ENCODE measurements around the gene SBSN.
"Not testable (repeated sequence)": the region's sequence is repeated elsewhere in the genome, so short reads cannot be mapped to it uniquely, and the experiment has no call there.

Gene SBSN

DNA sequence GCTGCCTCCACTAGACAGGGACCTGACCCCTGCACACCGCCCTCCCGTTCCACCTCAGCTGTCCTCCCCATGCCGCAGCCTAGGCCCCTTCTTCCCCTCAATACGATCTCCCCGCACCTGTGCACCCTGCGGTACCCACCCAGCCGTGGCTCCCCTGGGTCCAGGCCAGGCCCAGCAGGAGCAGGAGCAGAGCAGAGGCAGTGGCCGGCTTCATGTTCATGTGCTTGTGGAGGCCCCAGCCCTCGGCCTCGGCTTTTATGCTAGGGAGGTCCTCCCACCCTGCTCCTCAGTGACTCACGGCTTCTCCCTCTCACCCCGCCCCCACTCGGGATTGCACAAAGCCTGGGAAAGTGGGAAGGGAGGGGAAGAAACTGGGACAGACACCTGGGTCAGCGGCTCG is 26.4 kb downstream of the SBSN start:
- no peak for DNase-seq

DNA sequence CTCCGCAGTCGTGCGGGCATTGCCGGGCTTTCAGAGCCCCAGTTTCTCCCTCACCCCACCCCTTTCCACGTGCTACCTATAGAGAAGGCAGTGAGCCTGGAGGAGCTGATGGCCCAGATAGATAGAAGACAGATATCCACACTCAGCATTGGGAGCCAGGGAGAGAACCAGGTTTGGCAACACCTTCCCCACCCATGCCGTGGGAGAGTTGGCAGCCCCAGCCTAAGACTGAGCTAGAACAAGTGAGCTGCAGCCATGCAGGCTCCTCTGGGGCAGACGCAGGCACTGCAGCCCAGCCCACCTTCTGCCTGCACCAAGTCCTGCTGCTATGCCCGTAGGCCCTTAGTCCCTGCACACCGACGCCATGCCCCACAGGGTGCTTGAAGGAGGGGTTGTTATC is 27.5 kb downstream of the SBSN start:
- DNase-seq, result no peak

DNA sequence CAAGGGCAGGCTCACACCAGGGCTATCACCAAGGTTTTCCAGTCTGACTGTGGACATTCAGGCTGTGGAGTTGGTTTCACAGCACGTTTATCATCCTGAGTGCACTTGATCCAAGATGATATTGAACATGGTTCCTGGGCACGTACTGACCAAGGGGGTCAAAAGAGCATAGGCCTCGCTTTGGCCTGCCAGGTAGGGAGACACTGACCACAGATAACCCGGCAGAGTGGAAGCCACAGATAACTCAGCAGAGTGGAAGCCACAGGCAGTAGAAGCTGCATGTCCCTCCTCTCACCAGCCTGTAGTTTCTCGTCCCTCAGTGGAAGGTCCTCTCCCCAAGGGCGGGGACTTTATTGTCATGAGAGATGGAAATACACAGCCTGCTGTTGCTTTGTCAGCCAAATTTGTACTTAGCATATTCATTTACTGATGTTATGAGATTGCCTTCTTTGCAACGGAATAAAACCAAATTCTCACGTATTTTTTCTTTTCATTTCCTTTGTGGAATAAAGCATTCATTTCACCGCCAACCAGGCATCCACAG is 29.1 kb downstream of the SBSN start:
- no peak for DNase-seq

DNA sequence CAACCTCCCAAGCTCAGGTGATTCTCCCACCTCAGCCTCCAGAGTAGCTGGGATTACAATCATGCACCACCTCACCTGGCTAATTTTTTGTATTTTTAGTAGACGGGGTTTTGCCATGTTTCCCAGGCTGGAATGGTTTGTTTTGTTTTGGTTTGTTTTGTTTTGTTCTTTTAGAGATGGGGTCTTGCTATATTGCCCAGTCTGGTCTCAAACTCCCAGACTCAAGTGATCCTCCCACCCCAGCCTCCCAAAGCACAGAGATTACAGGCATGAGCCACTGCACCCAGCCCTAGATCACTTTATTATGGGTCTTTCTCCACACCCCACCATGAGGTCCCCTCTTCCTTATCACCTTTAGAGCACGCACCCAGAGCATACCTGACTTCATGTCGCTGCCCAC is 29.9 kb downstream of the SBSN start:
- DNase-seq, result no peak

DNA sequence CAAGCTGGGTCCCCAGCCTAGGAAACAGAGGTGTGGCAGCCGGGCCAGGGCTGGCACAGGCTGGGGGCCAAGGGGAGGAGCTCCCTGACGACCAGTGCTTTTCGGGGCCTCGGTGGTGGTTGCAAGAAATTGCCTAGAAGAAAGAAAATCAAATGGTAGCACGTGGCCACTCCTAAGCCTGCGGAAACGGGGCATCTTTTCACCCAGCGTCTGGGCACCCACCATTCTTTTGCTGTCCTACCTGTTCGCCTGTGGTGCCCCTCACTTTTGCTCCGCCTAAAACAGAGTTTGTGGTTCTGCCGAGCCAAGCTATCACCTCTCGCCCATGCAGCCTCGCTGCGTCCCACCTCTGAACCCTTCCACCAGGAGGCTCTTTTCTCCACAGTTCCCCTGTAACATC is 30.7 kb downstream of the SBSN start:
- DNase-seq, result no peak

DNA sequence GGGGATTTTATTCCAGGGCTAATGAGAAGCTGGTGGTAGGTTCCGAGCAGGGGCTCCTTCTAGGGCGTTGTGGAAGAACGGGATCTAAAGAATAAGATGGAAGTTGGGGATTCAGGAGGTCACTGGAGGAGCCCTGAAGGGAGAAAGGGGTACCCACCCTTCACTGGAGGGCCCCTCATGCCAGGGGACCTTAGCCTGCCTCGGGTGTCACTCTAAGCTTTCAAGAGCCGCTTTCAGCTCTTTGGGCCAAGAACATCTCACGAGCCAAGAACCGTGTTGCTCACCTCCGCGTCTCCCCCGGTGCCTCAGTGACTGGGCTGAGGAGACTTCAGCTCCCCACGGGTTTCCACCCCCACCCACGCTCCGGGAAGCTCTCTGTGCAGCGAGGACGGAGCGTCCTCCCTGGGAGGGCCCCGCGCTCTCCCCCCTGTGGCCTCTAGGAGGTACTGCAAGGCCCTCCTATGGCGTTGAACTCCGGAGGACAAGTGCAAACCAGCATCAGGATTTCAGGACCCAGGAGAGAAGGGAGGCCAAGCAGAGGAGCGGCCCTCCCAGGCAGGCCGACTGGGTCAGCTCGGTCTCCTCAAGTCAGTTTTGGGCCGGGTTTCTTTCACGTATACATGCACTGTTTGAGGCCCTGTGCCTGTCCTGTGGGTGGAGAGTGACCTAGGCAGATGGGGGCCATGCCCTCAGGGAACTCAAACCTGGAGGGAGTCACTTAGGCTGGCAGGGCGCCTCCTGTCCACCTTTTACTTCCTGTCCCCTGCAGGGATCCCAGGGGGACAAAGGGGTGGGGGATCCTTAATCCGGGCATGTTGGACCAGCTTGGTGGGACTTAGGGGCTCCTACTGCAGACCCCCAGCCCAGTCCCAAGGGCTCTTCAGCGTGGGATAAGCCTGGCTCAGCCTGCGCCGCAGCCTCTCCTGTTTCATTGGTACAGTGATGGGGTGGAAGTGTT is 32.7 kb downstream of the SBSN start:
- DNase-seq, result peak; percentile 81

DNA sequence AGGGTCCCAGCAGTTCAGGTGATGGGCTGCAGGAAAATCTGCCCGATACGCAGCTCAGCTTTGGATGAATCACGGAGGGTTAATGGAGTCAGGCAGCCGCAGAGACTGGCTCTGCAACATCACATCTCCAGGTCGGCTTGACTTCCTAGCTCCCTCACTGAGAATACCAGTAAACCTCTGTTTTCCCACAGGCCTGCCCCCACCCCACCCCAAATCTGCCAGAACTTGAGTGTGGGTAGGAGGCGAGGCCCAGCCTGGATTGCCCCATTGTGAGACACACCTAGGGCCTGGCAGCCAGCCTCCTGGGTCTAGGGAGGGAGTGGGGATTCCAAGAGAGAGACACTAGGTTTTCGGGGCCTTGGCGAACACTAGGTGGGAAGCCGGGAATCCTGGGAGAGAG is 34.1 kb downstream of the SBSN start:
- DNase-seq, result no peak

DNA sequence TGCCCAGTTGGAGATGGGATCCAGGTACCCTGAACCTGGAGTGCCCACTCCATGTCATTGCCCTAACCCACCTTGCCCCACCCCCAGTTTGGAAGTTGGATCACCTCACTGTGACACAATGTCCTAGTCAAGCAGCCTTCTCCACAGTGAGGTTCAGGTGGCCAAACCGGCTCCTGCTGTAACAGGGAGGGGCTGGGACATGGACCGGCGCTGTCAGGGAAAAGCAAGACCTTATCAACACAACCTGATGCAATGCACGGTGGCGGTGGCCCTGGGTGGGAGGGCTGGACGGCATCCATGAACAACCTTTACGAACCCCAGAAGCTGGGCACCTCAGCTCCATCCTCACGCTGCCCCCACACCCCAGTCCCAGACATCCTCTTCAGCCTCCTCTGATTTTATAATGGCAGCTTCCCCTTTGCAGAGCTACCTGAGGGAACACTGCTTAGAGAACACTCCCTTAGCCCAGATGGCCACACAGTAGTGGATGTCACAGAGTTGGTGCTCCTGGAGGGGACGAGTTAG is 36.2 kb downstream of the SBSN start:
- DNase-seq, result no peak

DNA sequence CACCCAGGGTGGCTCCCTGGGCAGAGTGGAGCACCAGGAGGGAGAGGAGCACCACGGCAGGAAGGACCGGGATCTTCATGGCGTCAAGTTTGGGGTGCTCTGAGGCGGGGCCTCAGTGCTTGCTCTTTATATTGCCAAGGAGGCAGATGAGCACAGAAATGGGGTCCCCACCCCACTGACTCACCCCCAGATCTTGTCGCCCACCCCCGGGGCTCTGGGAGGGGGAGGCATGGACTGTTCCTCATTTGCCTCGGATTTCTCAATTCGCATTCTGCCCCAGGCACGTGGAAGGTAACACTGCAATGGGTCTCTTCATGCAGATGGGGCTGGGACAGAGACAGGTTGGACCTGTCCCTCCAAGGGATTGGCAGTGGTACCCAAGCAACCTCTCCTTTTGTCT is 37.7 kb downstream of the SBSN start, which contains the start of gene KRTDAP:
Gene KRTDAP, minus strand, starts transcription at position 101 of the 400 bp plus-strand sequence. Its CDS starts 22 bp downstream, at position 79.
- no peak for DNase-seq

DNA sequence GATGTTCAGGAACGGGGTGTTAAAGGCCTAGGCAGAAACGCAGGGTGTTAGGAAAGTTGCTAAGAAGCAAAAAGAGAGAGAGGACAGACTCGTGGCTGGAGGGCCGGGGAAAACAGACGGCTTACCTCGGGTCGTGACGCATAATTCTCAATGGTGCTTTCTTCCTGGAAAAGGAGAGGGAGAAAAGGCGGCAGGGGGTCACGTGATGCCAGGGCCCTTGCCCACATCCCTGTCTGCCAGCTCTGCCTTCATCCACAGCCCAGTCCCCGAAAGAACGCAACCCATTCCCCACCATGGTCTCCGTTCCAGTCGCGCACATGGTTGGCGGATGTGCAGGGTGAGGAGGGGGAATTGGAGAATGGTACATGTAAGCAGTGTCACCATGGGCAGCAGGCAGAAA is 39.4 kb downstream of the SBSN start:
- no peak for DNase-seq

DNA sequence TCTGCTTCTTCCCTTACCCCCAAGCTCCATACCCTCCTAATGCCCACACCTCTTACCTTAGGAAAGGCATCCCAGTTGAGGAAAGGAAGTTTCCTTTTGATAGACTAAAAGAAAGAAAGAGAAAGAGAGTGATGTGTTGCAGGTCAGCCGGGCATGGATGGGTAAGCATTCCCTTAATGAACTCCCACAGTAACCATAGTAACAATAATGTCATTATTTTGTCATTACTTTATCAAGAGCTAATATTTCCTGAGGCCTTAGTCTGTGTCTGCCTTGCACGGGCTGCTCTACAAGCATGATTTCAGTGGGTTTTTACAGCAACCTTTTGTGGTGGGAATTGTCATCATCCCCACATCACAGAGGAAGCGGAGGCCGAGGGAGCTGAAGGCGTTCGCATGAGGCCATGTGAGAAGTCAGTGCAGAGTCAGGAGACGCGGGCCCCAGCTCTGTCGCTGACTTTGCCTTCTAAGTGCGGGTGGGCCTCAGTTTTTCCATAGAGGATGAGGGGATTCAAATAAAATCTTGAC is 40.4 kb downstream of the SBSN start:
- DNase-seq, result no peak

DNA sequence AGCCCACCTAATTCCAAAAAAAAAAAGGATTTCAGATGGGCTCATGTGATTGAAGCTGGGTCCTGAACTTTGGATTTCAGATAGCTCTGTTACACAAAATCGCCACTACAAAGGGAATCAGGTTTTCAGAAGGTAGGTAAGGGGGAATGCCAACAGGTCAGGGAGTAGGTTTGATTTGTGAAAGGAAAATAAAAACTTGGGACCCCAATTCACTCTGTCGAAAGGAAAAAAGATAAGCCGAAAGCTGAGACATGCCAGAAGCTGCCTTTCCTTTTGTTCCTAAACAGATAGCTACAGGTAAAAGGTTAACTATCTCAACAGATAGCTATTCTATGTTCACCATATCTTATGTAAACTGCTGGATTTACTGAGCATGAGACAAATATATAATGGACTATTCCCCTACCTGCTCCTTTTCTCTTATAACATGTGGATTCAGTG is 41.8 kb downstream of the SBSN start:
- DNase-seq, result no peak

DNA sequence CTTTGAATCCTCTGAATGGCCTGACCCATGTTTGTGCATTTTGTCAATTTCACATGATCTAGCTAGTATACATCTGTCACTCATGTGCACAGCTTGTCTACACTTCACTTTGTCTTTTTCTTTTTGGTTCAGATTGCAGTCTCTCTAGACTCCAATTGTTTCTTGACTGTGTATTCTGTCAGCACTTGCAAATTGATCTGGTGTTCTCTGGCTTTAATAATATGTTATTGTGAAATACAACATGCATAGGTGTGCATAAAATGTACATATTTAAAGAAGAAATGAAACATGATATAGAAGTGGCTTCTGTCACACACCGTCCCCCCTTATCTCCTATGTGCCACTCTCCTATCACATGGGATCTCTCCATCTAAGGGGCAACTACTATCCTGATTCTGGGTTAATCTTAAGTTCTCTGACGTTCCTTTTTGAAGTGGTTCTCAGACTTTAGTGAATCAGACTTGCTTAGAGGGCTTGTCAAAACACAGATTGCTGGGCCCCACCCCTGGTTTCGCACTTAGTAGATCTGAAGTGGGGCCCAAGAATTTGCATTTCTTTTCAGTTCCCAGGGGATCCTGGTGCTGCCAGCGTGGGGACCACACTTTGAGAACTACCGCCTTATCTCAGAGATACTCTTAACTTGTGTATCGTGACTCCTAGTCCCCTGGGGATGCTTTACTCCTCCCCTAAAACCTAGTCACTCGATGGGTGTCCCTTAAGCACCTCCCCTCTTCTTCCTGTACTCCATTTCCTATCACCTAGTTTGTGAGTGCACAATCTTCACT is 43.7 kb downstream of the SBSN start:
- no peak for DNase-seq

DNA sequence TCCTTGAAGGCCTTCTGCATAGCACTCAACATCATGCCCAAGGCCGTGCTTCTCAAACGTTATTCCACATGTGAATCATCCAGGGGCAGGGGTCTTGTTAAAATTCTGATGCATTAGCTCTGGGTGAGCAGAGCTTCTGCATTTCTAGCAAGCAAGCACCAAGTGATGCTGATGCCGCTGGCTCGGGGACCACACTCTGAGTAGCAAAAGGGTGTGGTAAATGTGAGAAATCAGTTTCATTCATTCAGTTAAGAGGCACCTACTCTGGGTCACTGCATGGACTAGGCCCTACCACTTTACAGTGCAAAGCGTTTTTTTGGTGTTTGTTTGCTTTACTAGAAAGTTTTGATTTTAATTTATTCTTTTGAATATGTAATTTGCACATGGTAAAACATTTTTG is 45.0 kb downstream of the SBSN start:
- no peak for DNase-seq

DNA sequence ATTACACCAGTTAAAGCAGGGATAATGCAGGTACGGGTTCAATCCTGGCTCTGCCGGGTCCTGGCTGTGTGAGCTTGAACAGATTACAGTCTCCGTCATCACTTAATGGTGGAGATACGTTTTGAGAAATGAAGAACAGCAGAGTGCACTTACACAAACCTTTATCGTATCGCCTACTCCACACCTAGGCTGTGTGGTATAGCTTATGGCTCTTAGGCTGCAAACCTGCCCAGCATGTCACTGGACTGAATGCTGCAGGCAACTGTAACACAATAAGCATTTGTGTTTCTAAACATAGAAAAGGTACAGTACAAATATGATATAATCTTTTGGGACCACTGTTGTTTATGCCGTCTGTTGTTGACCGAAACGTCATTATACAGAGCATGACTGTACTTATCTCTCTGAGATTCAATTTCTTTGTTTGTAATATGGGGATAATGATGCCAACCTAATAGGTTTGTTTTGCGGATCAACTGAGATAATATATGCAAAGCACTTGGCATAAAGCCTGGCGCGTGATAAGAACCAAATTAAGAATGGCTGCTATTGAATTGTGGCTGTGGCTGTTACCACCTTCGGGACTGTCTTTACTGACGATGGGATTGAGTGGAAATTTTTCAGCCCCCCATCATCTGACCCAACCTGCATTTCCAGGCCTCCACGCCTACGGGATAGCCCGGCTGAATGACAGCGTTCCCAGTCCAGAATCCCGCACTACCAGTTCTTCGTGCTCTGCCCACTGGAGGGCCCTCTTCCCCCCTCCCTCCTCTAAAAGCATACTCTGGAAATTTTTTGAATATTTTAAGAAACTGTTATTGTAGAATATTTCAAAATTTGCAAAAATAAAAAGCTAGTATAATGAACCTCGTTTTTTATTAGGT is 49.1 kb downstream of the SBSN start:
- DNase-seq, result no peak

DNA sequence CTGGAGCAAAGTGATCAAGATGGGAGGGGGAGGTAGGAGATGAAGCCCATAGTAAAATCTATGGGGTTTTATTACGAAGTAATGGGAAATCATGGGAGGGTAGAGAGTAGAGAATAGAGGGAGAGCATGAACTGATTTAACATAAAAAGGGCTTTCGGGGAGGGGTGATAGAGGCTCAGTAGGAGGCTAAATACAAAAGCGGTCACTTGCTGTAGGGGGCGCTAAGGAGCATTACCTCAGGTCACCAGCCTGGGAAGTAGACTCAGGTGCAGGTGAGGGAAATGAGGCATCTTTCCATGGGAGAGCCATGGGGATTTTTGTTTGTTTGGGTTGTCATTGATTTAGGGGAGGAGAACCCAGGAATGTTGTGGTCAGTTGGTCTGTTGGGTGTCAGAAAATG is 52.0 kb downstream of the SBSN start:
- no peak for DNase-seq

DNA sequence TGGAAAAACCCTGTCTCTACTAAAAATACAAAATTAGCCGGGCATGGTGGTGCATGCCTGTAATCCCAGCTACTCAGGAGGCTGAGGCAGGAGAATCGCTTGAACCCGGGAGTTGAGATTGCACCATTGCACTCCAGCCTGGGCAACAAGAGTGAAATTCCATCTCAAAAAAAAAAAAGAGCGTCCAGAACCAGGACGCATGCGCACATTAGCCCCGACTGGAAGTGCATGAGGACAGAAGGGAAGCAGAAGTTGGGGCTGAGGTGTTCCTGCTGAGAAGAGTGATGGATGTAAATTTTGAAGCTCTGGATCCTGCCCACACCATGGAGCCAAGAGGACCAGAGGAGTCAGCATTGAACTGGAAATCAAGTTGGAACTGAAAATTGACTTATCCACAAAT is 53.5 kb downstream of the SBSN start:
- not testable (repeated sequence) for DNase-seq

DNA sequence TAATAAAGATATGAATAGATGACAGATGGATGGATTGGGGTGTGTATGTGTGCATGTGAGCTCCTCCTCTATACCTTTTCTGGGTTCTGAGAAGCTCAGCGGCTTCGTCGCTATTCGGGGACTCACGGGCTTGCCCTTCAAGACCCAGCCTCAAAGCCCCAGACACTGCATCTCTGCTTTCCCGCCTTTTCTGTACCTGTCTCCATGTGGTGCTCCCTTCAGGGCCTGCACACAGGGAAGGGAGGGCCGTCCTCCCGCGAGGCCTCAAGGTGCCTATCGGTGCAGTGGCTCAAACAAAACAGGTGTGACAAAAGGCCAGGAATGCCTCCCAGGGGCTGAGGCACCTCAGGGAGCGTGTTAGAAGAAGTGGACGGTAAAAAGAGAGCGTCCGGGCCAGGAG is 54.0 kb downstream of the SBSN start:
- no peak for DNase-seq
